GM12872 (cell line): ENCODE results near the gene KATNAL1.

Experiments used
- TF ChIP-seq, protein P1 (sequence below): IDR thresholded peaks from 3 replicates; pipeline ENCODE4 v1.5.1; 2011; ENCODE audit warnings: low read depth, mild to moderate bottlenecking, low read length, moderate library complexity; ENCODE audit not compliant: insufficient read depth

KATNAL1 gene

DNA sequence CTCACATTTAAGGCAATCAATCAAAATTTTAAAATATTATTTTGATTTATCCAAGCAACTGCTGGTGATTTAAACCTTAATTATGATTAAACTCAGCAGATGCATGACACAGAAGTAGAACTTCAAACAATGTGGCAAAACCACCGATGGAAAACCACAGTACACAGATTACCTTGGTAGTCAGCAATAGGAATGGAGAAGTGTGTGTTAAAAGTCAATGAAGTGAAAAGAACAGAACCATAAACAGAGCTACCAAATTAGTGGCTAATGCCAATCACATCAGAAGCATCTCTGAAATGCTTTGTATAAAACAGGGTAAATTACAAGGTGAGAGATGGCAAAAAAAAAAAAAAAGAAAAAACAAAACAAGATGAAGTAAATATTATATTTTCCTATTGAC lies 31.2 kb downstream of the KATNAL1 start:
- TF ChIP-seq, protein P1, sequence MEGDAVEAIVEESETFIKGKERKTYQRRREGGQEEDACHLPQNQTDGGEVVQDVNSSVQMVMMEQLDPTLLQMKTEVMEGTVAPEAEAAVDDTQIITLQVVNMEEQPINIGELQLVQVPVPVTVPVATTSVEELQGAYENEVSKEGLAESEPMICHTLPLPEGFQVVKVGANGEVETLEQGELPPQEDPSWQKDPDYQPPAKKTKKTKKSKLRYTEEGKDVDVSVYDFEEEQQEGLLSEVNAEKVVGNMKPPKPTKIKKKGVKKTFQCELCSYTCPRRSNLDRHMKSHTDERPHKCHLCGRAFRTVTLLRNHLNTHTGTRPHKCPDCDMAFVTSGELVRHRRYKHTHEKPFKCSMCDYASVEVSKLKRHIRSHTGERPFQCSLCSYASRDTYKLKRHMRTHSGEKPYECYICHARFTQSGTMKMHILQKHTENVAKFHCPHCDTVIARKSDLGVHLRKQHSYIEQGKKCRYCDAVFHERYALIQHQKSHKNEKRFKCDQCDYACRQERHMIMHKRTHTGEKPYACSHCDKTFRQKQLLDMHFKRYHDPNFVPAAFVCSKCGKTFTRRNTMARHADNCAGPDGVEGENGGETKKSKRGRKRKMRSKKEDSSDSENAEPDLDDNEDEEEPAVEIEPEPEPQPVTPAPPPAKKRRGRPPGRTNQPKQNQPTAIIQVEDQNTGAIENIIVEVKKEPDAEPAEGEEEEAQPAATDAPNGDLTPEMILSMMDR, result no peak

- TF ChIP-seq, protein P1, result no peak
Measured at GRCh38 chr13:30274083-30274482, 33.3 kb downstream of the KATNAL1 start.

GRCh38 chr13:30268673-30269072 lies 38.7 kb downstream of the KATNAL1 start:
- TF ChIP-seq, protein P1, result no peak

GRCh38 chr13:30266756-30267155 lies 40.6 kb downstream of the KATNAL1 start:
- TF ChIP-seq, protein P1, result no peak

GRCh38 chr13:30257468-30258099 lies 49.8 kb downstream of the KATNAL1 start:
- TF ChIP-seq, protein P1, result no peak

- TF ChIP-seq, protein P1, result no peak
Measured at GRCh38 chr13:30256713-30257467, 50.5 kb downstream of the KATNAL1 start.

DNA sequence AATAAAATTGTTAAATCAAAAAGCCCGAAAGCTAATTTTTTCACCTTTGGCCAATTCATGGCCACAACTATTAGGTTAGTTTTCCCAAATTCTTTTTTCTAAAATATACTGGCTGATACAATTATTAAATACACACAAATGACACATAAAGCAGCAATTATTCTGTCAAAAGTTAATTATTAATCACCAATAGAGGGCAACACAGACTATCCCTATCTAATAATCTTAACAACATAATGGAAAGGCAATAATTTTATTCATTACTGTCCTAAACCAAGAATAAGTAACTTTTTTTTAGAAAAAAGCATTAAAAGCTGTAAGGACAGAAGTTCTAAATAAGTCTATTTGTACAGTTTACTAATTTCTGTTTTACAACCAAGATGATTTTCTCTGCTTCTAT lies 51.7 kb downstream of the KATNAL1 start:
- TF ChIP-seq, protein P1, result no peak
